Esophagus mucosa (tissue), 1 donor: ENCODE results near the gene MEGF10. TPM values are rescaled to one million over a fixed set of nuclear protein-coding genes. Genes with fewer than 3 reads are reported as not detected.
"Not testable (repeated sequence)": the region's sequence is repeated elsewhere in the genome, so short reads cannot be mapped to it uniquely, and the experiment has no call there.

Experiments
- ATAC-seq: fragments of 200-7000 bp; cut with Tn5 transposase; one replicate; pipeline ENCODE4 v1.9.1; 2020
- total RNA-seq: library from RNA; stranded (reverse); gene quantifications from one replicate; pipeline ENCODE4 v1.2.4, GENCODE V29; 2023
- donor health status: DM: yes; HTN: yes; CAD: no.

MEGF10 gene
- 0.12 TPM for total RNA-seq

DNA sequence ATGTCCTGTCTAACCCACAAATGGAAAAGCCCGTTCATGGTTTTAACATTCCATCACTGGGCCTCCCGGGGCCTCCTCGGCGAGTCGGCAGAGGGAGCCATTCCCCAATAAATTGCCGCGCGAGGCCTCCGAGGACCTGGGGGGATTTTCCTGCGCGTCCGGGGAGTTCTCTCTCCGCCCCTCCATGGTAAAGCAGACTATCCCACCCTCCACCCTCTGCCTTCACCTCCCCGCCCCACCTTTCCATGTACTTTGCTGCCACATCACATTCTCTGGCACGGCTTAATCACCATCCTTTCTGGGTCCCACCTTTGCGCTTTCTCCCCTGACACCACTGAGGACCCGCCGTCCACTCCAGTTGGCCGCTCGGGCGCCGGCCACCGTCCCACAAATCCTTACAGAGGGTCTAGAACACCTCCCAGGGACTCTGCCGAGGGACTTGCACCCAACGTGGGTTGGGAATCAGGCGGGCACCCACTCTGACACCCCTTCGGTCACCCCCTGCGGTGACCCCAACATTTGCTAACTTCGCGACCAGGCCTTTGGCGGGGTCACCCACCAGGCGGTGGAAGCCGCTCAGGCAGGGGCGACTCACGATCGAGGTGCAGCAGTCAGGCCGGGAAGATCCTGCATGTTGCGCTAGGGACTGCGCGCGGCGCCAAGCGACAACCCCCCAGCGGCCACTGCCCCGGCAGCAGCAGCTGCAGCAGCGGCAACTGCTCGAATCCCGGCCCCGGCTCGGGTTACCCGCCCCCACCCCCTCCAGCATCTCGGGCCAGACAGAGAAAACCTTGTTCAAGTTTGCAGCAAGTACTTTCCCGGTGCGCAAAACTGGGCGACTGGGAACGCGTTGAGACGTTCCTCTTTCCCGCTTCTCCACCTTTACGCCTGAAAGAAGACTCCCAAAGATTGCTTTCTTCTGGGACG is at the start of gene MEGF10:
MEGF10 (plus strand) TSS at position 778 of the 927 bp plus-strand sequence. CDS start 40,513 bp downstream, outside the sequence.
- ATAC-seq = peak; percentile 29

DNA sequence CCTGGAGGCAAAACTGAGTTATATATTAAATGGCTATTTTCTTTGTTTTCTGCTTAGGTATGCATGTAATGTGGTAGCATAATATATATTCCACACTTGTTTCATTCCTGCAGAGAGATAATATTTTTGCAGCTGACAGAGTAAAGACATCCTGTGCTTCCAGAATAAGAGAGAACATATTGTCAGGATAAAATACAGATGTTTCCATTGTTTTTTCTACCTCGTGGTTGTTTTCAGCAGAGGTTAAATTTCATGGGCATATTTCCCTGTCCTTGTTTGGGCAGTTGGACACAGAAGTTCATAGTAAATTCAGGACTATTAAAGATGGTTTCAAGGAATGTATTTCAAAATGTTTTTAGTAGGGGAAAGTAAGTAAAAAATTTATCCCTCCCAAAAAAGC is 47.6 kb upstream of the MEGF10 start:
- no peak for ATAC-seq

DNA sequence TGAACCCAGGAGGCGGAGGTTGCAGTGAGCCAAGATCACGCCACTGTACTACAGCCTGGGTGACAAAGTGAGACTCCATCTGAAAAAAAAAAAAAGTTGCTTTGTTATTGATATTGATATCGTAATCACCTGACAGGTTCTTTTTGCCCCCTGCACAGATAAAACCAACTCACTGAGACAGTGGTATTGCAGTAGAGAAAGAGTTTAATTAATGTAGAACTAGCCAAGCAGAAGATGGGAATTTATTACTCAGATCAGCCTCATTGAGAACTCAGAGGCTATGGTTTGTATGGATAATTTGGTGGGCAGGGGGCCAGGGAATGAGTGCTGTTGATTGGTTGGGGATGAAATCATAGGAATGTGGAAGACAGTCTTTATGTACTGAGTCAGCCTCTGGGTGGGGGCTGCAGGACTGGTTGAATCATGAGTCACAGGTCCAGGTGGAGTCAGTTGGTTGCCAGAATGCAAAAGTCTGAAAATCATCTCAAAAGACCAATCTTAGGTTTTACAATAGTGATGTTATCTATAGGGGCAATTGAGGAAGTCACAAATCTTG is 35.8 kb upstream of the MEGF10 start:
- no peak for ATAC-seq

DNA sequence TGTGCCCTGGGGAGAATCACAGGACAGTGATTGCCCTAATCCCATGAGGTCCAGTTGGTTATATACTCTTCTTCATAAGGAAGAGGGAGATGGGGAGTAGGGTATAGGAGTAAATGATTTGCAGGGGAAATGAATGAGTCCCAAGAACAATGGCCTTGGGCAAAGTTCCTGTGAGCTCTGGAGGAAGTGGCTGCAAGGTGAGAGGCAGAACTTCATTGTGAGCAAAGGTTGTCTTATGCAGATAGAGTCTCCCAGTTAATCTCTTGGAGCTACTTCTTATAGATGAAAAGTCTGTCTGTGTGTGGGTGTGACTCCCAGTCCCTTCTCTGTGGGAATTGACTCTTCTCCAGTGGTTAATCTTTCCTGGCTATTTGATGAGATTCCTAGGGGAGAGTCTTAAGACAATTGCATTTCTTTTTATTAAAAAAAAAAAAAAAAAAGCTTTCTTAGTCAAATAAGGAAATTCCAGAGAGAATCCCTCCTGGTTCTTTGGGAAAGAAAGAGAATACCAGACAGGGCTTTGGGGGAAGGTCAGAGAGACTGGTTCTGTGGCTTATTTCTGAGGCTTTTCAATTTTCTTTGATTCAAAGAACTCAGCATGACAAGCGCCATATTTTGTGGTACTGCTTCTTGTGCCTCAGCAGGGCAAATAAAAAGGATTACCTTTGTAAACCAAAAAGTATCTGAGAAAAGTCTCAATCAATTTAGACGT is 33.6 kb upstream of the MEGF10 start:
- ATAC-seq = no peak

DNA sequence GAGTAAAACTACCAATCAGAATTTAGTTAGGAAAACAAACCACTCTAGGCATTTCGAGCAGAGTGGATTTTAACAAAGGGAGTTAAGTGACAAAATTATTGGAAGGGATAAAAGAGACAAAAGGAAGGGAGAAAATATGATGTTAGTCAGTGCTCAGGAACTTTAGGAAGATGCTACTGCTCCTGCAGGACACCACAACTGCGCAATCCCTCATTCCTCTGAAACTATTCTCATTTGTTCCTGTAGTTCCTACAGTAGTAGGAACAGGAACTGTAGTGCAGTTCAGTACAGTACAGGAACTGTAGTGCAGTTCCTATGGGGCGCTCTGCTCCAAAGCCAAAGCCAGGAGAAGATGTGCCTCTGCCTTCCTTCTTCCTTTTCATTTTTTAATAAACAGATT is 29.9 kb upstream of the MEGF10 start:
- ATAC-seq = no peak

DNA sequence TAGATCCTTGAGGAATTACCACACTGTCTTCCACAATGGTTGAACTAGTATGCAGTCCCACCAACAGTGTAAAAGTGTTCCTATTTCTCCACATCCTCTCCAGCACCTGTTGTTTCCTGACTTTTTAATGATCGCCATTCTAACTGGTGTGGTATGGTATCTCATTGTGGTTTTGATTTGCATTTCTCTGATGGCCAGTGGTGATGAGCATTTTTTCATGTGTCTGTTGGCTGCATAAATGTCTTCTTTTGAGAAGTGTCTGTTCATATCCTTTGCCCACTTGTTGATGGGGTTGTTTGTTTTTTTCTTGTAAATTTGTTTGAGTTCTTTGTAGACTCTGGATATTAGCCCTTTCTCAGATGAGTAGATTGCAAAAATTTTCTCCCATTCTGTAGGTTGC is 25.1 kb upstream of the MEGF10 start:
- ATAC-seq = not testable (repeated sequence)

DNA sequence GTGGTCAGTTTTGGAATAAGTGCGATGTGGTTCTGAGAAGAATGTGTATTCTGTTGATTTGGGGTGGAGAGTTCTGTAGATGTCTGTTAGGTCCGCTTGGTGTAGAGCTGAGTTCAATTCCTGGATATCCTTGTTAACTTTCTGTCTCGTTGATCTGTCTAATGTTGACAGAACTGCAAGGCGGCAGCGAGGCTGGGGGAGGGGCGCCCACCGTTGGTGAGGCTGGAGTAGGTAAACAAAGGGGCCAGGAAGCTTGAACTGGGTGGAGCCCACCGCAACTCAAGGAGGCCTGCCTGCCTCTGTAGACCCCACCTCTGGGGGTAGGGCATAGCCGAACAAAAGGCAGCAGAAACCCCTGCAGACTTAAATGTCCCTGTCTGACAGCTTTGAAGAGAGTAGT is 22.3 kb upstream of the MEGF10 start:
- not testable (repeated sequence) for ATAC-seq

DNA sequence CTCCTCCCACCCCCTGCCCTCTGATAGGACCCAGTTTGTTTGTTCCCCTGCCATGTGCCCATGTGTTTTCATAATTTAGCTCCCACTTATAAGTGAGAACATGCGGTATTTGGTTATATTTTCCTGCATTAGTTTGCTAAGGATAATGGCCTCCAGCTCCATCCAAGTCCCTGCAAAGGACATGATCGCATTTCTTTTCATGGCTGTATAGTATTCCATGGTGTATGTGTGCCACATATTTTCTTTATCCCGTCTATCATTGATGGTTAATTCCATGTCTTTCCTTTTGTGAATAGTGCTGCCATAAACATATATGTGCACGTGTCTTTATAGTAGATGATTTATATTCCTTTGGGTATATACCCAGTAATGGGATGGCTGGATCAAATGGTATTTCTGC is 19.9 kb upstream of the MEGF10 start:
- ATAC-seq = not testable (repeated sequence)

DNA sequence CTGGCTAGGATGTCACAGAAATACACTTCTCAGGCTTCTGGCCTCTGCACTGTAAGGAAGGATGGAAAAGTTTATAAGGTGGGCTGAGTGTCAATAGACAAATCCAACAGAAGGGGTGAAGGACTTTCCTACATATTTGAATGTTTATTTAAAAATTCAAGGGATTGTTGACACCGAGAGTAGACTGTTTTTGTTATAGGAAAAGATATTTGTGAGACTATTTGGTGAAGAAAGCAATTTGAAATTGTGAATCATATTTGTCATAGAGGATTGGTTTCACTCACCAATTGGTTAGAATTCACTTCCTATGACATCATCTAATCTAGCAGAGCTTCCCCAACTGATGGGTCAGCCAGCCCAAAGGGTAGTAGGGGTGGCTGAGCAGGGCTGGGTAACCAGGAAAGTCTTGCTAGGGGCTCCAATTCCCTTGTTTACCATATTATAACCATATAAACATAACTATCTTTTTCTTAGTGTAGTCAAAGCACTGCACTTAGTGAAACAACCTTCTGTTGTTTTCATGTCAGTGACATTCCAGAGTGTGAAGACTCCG is 14.9 kb upstream of the MEGF10 start:
- ATAC-seq = no peak

DNA sequence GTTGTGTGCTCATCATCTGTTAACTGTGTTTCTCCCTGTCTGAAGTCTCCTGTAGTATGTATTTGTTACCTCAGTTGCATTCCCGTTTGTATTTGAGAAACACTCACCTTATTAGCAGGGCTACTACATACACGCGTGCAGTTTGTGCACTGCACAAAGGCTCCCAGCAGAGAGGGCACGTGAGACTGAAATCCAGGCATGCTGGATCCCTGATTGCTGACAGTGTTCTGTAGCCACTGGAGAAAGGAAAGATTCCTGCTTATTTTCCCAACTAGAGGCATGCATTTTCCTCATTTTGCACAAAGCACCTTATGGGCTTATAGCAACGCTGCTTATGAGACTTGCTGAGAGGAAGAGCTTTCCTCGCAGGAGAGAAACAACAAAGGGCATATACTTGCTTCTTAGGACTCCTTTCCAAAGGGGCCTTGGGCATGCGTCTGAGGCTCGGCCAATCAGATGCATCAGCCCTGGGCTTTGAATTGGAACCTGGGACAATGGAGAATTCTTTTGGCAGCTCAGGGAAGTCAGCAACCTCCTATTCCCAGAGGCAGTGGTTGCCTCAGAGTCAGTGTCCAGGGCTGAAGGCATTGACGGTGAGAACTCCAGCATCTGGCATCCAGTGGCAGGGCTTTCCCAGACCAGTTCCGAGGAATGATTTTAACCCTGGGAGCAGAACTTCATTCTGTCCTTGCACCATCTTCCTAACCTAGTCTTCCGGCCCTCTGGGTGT is 9.9 kb upstream of the MEGF10 start:
- ATAC-seq = no peak

DNA sequence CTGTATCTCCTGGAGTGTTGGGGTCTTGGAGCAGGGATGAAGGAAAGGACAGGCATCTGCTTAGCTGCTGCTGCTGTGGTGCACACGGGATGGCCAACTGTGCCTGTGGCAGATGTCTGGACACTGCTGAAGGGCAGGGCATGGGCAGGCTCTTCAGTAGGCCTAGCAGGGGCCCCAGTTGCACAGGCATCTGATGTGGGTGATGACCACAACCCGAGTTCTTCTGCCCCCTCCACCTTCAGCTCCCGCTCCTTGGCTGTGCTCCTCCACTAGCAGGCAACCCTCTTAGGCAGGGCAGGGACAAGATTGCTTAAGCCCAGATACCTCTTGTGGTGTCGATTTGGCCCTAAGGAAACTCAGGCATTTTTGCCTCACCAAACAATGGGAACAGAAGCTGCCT is 9.0 kb upstream of the MEGF10 start:
- no peak for ATAC-seq

DNA sequence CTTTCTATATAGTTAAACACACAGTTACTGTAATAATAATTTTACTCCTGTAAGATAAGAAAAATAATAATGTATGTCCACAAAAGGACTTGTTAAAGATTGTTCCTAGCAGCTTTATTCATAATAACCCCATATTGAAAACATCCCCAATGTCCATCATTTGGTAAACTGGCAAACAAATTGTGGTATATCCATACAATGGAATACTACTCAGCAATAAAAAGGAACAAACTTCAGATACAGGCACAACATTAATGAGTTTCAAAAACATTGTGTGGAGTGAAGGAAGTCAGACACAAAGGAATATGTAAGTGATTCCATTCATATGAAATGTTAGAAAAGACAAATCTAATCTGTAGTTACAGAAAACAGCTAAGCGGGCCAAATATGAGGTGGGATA is 1.9 kb upstream of the MEGF10 start:
- no peak for ATAC-seq

DNA sequence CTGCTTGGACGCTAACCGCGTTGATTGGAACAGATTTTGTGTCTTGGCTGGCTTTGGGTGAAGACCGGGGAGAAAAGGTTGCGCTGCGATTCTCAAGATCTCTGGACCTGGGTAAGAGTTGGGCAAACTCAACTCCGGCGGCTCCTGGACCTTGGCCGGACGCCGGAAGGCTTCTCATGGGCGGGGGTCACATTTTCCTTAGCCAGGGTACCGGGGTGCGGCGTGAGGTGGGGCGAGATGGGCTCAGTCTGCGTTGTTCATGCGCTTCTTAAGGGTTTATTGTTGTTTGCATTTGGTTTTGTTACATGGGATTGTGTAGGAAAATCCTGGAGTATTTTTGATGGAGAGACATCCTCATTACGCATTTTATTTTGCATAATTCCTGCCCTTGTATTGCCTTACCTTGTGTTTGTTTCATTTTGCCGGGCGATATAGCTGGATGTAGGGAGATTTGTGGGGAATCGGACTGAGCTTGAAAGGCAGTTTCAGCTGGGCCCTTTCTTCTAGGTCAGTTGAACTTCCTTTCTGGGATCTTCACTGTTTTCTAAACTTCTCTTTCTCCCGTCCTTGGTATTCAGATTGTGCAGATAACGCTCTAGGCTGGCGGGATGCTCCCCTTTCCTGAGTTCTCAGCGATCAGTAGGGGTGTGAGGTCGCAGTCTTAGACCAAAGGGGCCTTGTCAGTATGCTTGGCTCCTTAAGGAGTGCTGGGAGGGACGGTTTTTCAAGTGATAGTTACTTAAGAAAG is 524 bp downstream of the MEGF10 start:
- no peak for ATAC-seq

DNA sequence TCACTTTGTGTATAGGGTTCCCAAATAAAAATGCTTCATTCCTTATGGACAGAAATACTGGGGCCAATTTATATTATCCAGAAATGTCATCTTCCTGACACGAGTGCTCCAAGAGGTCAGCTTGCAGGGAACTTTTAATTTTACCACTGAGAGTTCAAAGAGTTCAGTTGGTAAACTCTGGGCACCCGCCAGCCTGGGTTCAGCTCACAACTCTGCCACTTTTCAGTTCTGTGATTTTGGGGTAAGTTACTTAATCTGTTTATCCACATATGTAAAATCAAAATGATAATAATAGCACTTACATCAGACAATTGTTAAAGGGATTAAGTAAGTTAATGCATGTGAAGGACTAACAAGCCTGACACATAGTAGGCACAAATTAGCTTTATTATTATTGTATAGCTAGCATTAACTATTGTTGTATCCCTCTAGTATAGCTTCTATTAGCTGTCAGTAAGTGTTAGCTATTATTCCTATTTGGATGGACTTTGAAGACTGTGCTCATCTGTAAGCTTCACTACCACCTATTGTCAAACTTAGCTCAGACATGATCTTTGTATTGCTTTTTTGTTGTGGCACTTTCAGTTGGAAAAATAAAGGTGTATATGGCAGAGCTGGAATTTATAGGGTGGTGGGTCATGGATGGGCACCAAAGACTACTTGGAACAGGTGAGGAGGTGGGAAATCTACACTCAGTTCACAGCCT is 1.6 kb downstream of the MEGF10 start:
- ATAC-seq = no peak

DNA sequence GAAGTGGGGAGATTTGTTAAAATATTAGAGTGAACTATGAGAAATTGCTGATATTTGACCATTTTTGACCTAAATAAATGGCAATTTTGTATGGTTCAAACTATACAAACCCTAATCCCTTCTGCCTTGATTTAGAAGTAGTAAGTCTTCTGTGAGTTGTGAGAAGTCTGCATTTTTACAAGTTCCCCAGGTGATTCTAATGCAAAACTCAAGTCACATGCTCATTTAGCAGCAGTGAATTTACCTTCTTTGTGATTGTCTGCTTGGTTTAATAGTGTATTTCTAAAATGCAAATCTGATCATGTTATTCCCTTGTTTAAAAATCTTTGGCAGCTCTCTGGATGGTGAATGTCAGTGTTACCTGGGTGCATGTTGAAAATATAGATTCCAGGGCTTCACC is 2.8 kb downstream of the MEGF10 start:
- no peak for ATAC-seq

DNA sequence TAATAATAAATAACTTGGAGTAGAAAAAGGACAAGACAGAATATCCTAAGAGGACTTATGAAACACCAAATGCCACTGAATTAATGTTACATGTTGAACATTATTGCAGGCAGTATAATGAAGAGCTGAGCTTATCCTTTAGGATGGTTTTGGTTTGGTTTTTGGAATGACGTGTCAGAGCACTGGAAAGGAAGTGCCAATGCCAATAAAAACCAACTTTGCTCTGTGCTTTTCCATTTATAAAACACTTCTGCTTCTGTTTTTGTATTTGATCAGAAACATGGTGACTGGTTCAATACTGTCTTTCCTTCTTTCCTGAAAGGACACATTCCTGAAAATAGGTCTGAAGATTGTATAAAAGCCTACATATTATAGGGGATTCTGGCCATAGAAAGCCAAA is 4.2 kb downstream of the MEGF10 start:
- ATAC-seq = no peak

DNA sequence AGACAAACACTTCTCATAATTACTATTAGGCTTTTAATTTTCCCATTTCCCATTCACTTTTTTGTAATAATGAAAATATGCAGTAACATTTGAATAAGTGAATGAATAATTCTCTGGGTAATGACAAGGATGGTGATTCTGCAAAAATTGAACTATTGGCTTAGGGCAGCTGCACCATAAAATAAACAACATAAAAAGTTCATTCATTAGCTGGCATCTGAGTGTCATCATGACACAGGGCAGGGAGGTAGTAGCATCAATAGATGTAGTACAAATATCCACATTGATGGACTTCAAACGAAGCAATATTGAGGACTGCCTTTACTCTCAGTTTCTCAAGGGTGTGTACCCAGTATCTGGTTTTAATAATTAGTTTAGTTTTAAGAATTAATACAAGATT is 4.9 kb downstream of the MEGF10 start:
- no peak for ATAC-seq

DNA sequence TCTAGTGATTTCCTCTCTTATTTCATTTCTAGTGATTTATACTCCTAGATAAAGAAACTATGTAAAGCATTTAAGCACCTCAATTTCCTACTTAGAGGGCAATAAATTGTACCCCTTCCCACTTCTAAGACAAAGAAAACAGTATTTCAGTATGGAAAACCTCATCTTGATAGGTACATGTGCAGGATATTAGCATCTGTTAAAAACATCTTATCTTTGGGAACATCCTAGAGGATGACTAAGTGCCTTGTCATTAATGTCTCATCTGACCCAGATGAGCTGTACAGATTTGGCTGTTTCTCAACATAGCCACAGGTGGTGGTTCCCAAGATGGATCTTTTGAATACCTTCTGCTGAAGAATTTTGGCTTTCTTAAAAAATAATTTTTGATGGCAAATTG is 5.7 kb downstream of the MEGF10 start:
- no peak for ATAC-seq

DNA sequence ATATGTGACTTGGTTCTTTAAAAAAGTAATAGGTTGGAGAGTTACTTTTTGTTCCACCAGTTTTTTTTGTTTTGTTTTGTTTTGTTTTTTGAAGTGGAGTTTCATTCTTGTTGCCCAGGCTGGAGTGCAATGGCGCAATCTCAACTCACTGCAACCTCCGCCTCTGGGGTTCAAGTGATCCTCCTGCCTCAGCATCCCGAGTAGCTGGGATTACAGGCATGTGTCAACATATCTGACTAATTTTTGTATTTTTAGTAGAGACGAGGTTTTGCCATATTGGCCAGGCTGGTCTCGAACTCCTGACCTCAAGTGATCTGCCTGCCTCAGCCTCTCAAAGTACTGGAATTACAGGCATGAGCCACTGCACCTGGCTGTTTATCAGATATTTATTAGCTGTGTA is 6.3 kb downstream of the MEGF10 start:
- ATAC-seq = not testable (repeated sequence)

DNA sequence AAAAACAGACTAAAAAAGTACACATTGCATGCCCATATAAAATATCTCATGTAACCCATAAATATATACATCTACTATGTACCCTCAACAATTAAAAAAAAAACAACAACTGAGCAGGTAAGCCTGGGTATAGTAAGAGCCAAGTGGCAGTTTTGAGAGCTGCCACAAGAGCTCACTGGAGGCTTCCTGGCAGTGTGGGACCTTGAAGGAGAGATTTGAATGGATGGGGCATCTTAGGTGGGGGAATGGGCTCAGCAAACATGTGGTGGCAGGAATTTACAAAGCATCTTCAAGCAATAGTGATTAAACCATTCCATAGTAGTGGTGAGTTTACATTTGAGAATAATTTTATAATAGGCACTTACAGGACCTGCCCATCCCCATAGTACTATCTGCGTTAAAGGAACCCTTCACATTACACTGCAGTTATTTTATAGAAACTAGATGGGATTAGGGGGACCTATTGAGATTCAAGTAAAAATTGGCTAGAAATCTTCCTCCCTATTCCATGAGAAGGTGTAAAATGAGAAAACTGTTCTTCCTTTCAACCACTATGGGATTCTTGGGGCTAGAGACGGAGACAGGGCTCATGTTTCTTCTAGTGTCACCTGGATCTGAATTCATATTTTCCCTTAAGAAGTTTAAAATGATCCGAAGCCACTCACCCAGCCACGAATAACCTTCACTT is 6.9 kb downstream of the MEGF10 start:
- ATAC-seq = no peak

DNA sequence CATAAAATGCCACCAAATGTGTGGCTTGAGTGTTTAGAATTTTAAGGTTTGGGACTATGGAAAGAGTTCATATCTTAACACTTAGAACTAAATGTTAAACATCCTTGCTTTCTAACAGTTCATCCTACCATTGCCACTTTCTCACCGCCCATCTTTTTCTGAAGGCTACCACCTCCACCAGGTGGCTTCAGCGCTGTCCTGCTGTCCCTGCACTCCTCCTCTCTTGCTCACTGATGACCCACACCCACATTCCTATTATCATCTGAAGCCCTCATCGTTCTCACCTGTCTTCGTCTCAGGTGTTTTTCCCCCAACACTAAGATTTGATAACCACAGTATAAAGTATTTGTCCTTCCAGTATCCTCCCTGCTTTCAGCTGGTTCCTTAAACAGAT is 7.4 kb downstream of the MEGF10 start:
- no peak for ATAC-seq
